Right cardiac atrium (tissue), 5 donors: ENCODE data around the gene C10orf62. TPM values are rescaled to one million over a fixed set of nuclear protein-coding genes. Genes with fewer than 3 reads are reported as not detected.
A peak's percentile ranks its signal among the peaks of the same experiment; 100 is the strongest.
"Not testable (repeated sequence)": the region's sequence is repeated elsewhere in the genome, so short reads cannot be mapped to it uniquely, and the experiment has no call there.

Experiments
- ATAC-seq, 2 donors: fragments of 200-7000 bp; cut with Tn5 transposase; one replicate each; pipeline versions ENCODE4 v1.8.0 to v1.9.1; 2020; ENCODE audit warnings: moderate library complexity in 2 of 2, mild to moderate bottlenecking in 1 of 2
- DNase-seq, 3 donors: peaks; one replicate each; pipeline ENCODE4 v3.0.0-alpha.2; 2020
- H3K27ac ChIP-seq: one replicate; pipeline ENCODE4 v1.5.1; 2013; ENCODE audit warnings: mild to moderate bottlenecking, low read length, control low read depth, moderate library complexity
- H3K27me3 ChIP-seq: one replicate; pipeline ENCODE4 v1.6.1; 2013; ENCODE audit not compliant: control insufficient read depth, insufficient read depth
- H3K4me1 ChIP-seq: one replicate; pipeline ENCODE4 v1.6.1; 2013; ENCODE audit warnings: low read length; ENCODE audit not compliant: control insufficient read depth, insufficient read depth
- H3K4me3 ChIP-seq: one replicate; pipeline ENCODE4 v1.5.1; 2013; ENCODE audit warnings: low read length, control low read depth
- H3K9me3 ChIP-seq: one replicate; pipeline ENCODE4 v1.6.1; 2013; ENCODE audit warnings: low read length; ENCODE audit not compliant: control insufficient read depth
- WGBS: extraction: QIAGEN DNeasy Blood & Tissue Kit; methylation state at CpG from one replicate; pipeline ENCODE4 v1.1.7; 2013; 5-methylcytosine and 5-hydroxymethylcytosine counted together
- intact Hi-C, 4 donors: fragments of 100-400 bp; cut with DNase I; formaldehyde crosslinking; loops; one replicate each; pipeline versions ENCODE4 v1.11.0 to v1.14.0; 2022 to 2023
- polyA plus RNA-seq: library from polyadenylated mRNA; stranded (reverse); fragments of 200-250 nt; gene quantifications from one replicate; pipeline ENCODE4 v1.2.3, GENCODE V29; 2013
- total RNA-seq, 4 donors: library from RNA; stranded (reverse); fragmentation: NEBNext Ultra II Directional; extraction: Animal tissue kit (Norgen Biotek cat#: 25700); gene quantifications; one replicate each; pipeline ENCODE4 v1.2.1, GENCODE V29; 2021
- donor health status: healthy with polysubstance abuse.
- donor health status: DM: no; HTN: yes; CAD: no.
- donor health status: DM: no; HTN: no; CAD: no.
- donor health status: DM: no; HTN: yes; CAD: no; lungs with severe emphysema.
- donor health status: DM: yes; HTN: yes; CAD: no.

The C10orf62 gene
- total and polyA plus RNA-seq, 5 donors, result 0.20 to 0.76 (median 0.28) TPM; not detected in 1

GRCh38 chr10:97631098-97631497 lies 41.6 kb downstream of the C10orf62 start:
- intact Hi-C loops, result no loop called here
- ATAC-seq (no peak), DNase-seq (no peak)
- Histone ChIP-seq H3K9me3 (no peaks in the 10 kb centered on the region), H3K27ac (no peak overlapping the region), H3K4me3 (no peak overlapping the region), H3K4me1 (no peaks in the 10 kb centered on the region), H3K27me3 (no peaks in the 10 kb centered on the region)

- Histone ChIP-seq H3K9me3 (no peaks in the 10 kb centered on the region), H3K27me3 (no peaks in the 10 kb centered on the region), H3K4me3 (peak within 1 kb of the TSS; percentile 53), H3K27ac (peak within 1 kb of the TSS; percentile 14), H3K4me1 (no peaks in the 10 kb centered on the region)
- ATAC-seq (peak; percentile 99 to 100), DNase-seq (peak; percentile 94 to 98 (median 97))
- WGBS, result 3% methylated on average over 62 of the region's 62 CpGs
- intact Hi-C loops, result no loop called here
Measured at GRCh38 chr10:97632949-97633884, 43.7 kb downstream of the C10orf62 start, which contains the start of gene MORN4. TSS of gene MORN4 (minus strand) at chr10:97633500. CDS start at chr10:97619653, 13,847 bp downstream.

GRCh38 chr10:97633921-97634320 lies 44.4 kb downstream of the C10orf62 start:
- DNase-seq, result no peak
- no peaks in the 10 kb centered on the region for H3K9me3 ChIP-seq
- peak overlapping the region; percentile 53 for H3K4me3 ChIP-seq
- no peaks in the 10 kb centered on the region for H3K27me3 ChIP-seq
- H3K27ac ChIP-seq, result peak overlapping the region; percentile 14
- intact Hi-C loops, result no loop called here
- no peaks in the 10 kb centered on the region for H3K4me1 ChIP-seq
- peak; percentile 9 to 16 for ATAC-seq
- 92% methylated on average over 8 of the region's 8 CpGs for WGBS

- no peaks in the 10 kb centered on the region for H3K27me3 ChIP-seq
- no peaks in the 10 kb centered on the region for H3K4me1 ChIP-seq
- intact Hi-C loops, result no loop called here
- H3K9me3 ChIP-seq, result no peaks in the 10 kb centered on the region
- ATAC-seq (no peak), DNase-seq (no peak)
- WGBS, result 96% methylated on average over 1 of the region's 1 CpG
- H3K4me3 ChIP-seq, result no peak overlapping the region
- H3K27ac ChIP-seq, result no peak overlapping the region
Measured at GRCh38 chr10:97635577-97635976, 46.1 kb downstream of the C10orf62 start.

- DNase-seq, H3K27ac ChIP-seq, H3K4me3 ChIP-seq, ATAC-seq, intact Hi-C loops, H3K27me3 ChIP-seq, H3K4me1 ChIP-seq, H3K9me3 ChIP-seq: not testable (repeated sequence)
- WGBS, result 93% methylated on average over 3 of the region's 3 CpGs
Measured at GRCh38 chr10:97639090-97639489, 49.6 kb downstream of the C10orf62 start.

- Histone ChIP-seq H3K27ac (peak within 1 kb of the TSS; percentile 74), H3K4me1 (no peaks in the 10 kb centered on the region), H3K27me3 (no peaks in the 10 kb centered on the region), H3K4me3 (peak within 1 kb of the TSS; percentile 76), H3K9me3 (no peaks in the 10 kb centered on the region)
- DNase-seq (peak; percentile 99 to 100 (median 99)), ATAC-seq (peak; percentile 99)
- intact Hi-C loops, result no loop called here
- WGBS, result 2% methylated on average over 54 of the region's 54 CpGs
Measured at GRCh38 chr10:97640174-97640867, 50.8 kb downstream of the C10orf62 start, which contains the start of gene PI4K2A. TSS of gene PI4K2A (plus strand) at chr10:97640671. CDS start at chr10:97640743, 72 bp downstream.

Other genes with a start within 250 kb of the C10orf62 start
- 10 to 100 TPM; 10.8 to 21.2 (median 14.2) TPM for gene RRP12, start 188.4 kb upstream of the C10orf62 start, total RNA-seq
- gene RRP12, start 188.4 kb upstream of the C10orf62 start, polyA plus RNA-seq, result 18.4 TPM
- gene PGAM1, start 163.5 kb upstream of the C10orf62 start, total RNA-seq, result 100 to 1,000 TPM; 245 to 330 (median 314) TPM
- gene PGAM1, start 163.5 kb upstream of the C10orf62 start, polyA plus RNA-seq, result 204 TPM
- 10 to 100 TPM; 19.8 to 22.1 (median 21.1) TPM for gene EXOSC1, start 143.7 kb upstream of the C10orf62 start, total RNA-seq
- 35.2 TPM for gene EXOSC1, start 143.7 kb upstream of the C10orf62 start, polyA plus RNA-seq
- gene ZDHHC16, start 143.5 kb upstream of the C10orf62 start, total RNA-seq, result 10 to 100 TPM; 18.9 to 28.6 (median 23.8) TPM
- gene ZDHHC16, start 143.5 kb upstream of the C10orf62 start, polyA plus RNA-seq, result 23.4 TPM
- gene MMS19, start 91.3 kb upstream of the C10orf62 start, total RNA-seq, result 10 to 100 TPM; 32.8 to 40.0 (median 36.8) TPM
- 33.7 TPM for gene MMS19, start 91.3 kb upstream of the C10orf62 start, polyA plus RNA-seq
- 10 to 100 TPM; 24.8 to 27.6 (median 25.8) TPM for gene UBTD1, start 90.8 kb upstream of the C10orf62 start, total RNA-seq
- 42.1 TPM for gene UBTD1, start 90.8 kb upstream of the C10orf62 start, polyA plus RNA-seq
- gene ANKRD2, start 16.9 kb upstream of the C10orf62 start, total RNA-seq, result 10 to 100 TPM in 3 of 4 donors, 1 to 10 TPM in 1; 9.9 to 19.3 (median 17.8) TPM
- gene ANKRD2, start 16.9 kb upstream of the C10orf62 start, polyA plus RNA-seq, result 67.6 TPM
- gene HOGA1, start 5.3 kb upstream of the C10orf62 start, total RNA-seq, result 10 to 100 TPM in 3 of 4 donors, 1 to 10 TPM in 1; 4.4 to 13.4 (median 11.7) TPM
- gene HOGA1, start 5.3 kb upstream of the C10orf62 start, polyA plus RNA-seq, result 15.0 TPM
- gene MORN4, start 43.8 kb downstream of the C10orf62 start, total RNA-seq, result 10 to 100 TPM; 10.1 to 11.7 (median 11.0) TPM
- gene MORN4, start 43.8 kb downstream of the C10orf62 start, polyA plus RNA-seq, result 23.3 TPM
- 10 to 100 TPM; 11.7 to 14.7 (median 12.5) TPM for gene PI4K2A, start 51.0 kb downstream of the C10orf62 start, total RNA-seq
- gene PI4K2A, start 51.0 kb downstream of the C10orf62 start, polyA plus RNA-seq, result 9.3 TPM
- 10 to 100 TPM; 12.2 to 23.1 (median 15.7) TPM for gene AVPI1, start 97.5 kb downstream of the C10orf62 start, total RNA-seq
- 15.4 TPM for gene AVPI1, start 97.5 kb downstream of the C10orf62 start, polyA plus RNA-seq
- 10 to 100 TPM; 17.3 to 27.8 (median 21.6) TPM for gene MARVELD1, start 124.0 kb downstream of the C10orf62 start, total RNA-seq
- gene MARVELD1, start 124.0 kb downstream of the C10orf62 start, polyA plus RNA-seq, result 10.6 TPM
- 10 to 100 TPM; 14.8 to 20.6 (median 17.7) TPM for gene ZFYVE27, start 147.4 kb downstream of the C10orf62 start, total RNA-seq
- gene ZFYVE27, start 147.4 kb downstream of the C10orf62 start, polyA plus RNA-seq, result 16.0 TPM
- gene SFRP5, start 182.3 kb downstream of the C10orf62 start, total RNA-seq, result 100 to 1,000 TPM; 110 to 191 (median 168) TPM
- gene SFRP5, start 182.3 kb downstream of the C10orf62 start, polyA plus RNA-seq, result 110 TPM